Subcutaneous adipose tissue (tissue), 4 donors: Measurements from ENCODE around the gene MYO1E. TPM values are rescaled to one million over a fixed set of nuclear protein-coding genes. Genes with fewer than 3 reads are reported as not detected.

Experiments
- CTCF ChIP-seq: fragments of 450-650 bp; IDR thresholded peaks from one replicate; pipeline ENCODE4 v1.5.1; 2016; ENCODE audit warnings: low read depth, mild to moderate bottlenecking, control low read depth, antibody characterized with exemption, moderate library complexity
- small RNA-seq: library from RNA; depleted of rRNA; stranded (forward); fragments of <200 nt; gene quantifications from one replicate; pipeline ENCODE3, GENCODE V24; 2016
- total RNA-seq, 4 donors: library from RNA; depleted of rRNA; stranded (reverse); fragments of >200 nt; gene quantifications; one replicate each; pipeline ENCODE4 v1.1.0, GENCODE V29; 2016

The MYO1E gene
- total RNA-seq, 4 donors from 2014 or later, result 34.1 to 188 (median 91.7) TPM

GRCh38 chr15:59096429-59096828 is 276.2 kb downstream of the MYO1E start:
- no peak for TF ChIP-seq CTCF

GRCh38 chr15:59094077-59094476 is 278.6 kb downstream of the MYO1E start:
- no peak for TF ChIP-seq CTCF

GRCh38 chr15:59087731-59088130 is 284.9 kb downstream of the MYO1E start:
- no peak for TF ChIP-seq CTCF

Small RNA genes within 50 kb of the gene (small RNA-seq; reads per million reads assigned to genes)
- 0.85 reads per million for gene MIR2116
- 0.49 reads per million for gene RF00019
- gene RNU4-80P, result not detected
- not detected for gene RNU6-212P

Other genes starting within 250 kb of the MYO1E start
- gene LDHAL6B, start 166.0 kb downstream of the MYO1E start, total RNA-seq, result not detected
- 1 to 10 TPM in 1 of 4 donors, under 1 TPM in 2, not detected in 1; 0.16 to 2.2 (median 0.22) TPM for gene FAM81A, start 65.3 kb upstream of the MYO1E start, total RNA-seq
- gene GCNT3, start 238.9 kb upstream of the MYO1E start, total RNA-seq, result not detected